H1 (cell line): ENCODE data around the gene TGFBR2. TPM values are rescaled to one million over a fixed set of nuclear protein-coding genes. Genes with fewer than 3 reads are reported as not detected.

ENCODE experiments used
- CTCF ChIA-PET: fragments of 300-600 bp; sonication (Branson Sonifier 250); formaldehyde crosslinking; loops from one replicate; lab custom pipeline; 2021; ENCODE audit not compliant: partially characterized antibody; lab: Charles Lee
- POLR2A ChIA-PET: fragments of 300-600 bp; sonication (Branson Sonifier 250); formaldehyde crosslinking; loops from one replicate; lab custom pipeline; 2021; ENCODE audit warnings: inconsistent platforms; ENCODE audit not compliant: partially characterized antibody; lab: Charles Lee
- DNase-seq, 2 experiments: peaks; one replicate each; pipeline versions ENCODE4 v3.0.0 to v3.0.0-alpha.2; 2010 to 2022; ENCODE audit warnings: low spot score in 2 of 2, low read depth in 1 of 2, mixed read lengths in 1 of 2
- FAIRE-seq: peaks from 2 replicates; lab custom pipeline; 2011; peaks lifted over from hg19 to GRCh38; lab: Jason Lieb, UNC
- H2AFZ ChIP-seq: 2 replicates; pipeline ENCODE4 v1.8.1; 2012; ENCODE audit warnings: low read length, inconsistent platforms
- H2AK5ac ChIP-seq: 2 replicates; pipeline ENCODE4 v1.6.1; 2013; ENCODE audit warnings: low read depth, low read length
- H2BK120ac ChIP-seq: replicated peaks from 2 replicates; pipeline ENCODE3; 2013; ENCODE audit warnings: low read depth, low read length, inconsistent platforms
- H2BK12ac ChIP-seq: 2 replicates; pipeline ENCODE4 v1.6.1; 2013; ENCODE audit warnings: low read depth, low read length
- H2BK15ac ChIP-seq: 2 replicates; pipeline ENCODE4 v1.6.1; 2013; ENCODE audit warnings: low read length
- H2BK20ac ChIP-seq: 2 replicates; pipeline ENCODE4 v1.6.1; 2013; ENCODE audit warnings: low read length
- H2BK5ac ChIP-seq: 2 replicates; pipeline ENCODE4 v1.6.1; 2013; ENCODE audit warnings: low read depth, low read length
- H3K14ac ChIP-seq: 2 replicates; pipeline ENCODE4 v1.6.1; 2013; ENCODE audit warnings: inconsistent platforms; ENCODE audit not compliant: insufficient read length
- H3K18ac ChIP-seq: 2 replicates; pipeline ENCODE4 v1.6.1; 2013; ENCODE audit warnings: low read length; ENCODE audit errors: extremely low read depth
- H3K23ac ChIP-seq: 2 replicates; pipeline ENCODE4 v1.6.1; 2013; ENCODE audit warnings: inconsistent platforms; ENCODE audit not compliant: insufficient read length
- H3K23me2 ChIP-seq: 2 replicates; pipeline ENCODE4 v1.6.1; 2013; ENCODE audit warnings: low read depth, low read length
- H3K27ac ChIP-seq: 2 replicates; pipeline ENCODE4 v1.6.1; 2011; ENCODE audit warnings: low read depth, low read length, inconsistent platforms
- H3K27me3 ChIP-seq, 4 experiments: replicated peaks in 1 of 4; 1 replicate in 1 of 4; 2 replicates in 3 of 4; pipeline versions ENCODE4 v1.6.1 to v1.8.1; 2011 to 2013; ENCODE audit warnings: low read length in 3 of 4, mild to moderate bottlenecking in 3 of 4, inconsistent platforms in 2 of 4, mixed read lengths in 2 of 4, moderate library complexity in 1 of 4; ENCODE audit not compliant: control insufficient read depth in 3 of 4, insufficient read depth in 3 of 4; ENCODE audit errors: extremely low read depth in 1 of 4
- H3K36me3 ChIP-seq, 4 experiments: 2 replicates each; pipeline versions ENCODE4 v1.6.1 to v1.8.1; 2011 to 2013; ENCODE audit warnings: mild to moderate bottlenecking in 4 of 4, low read length in 3 of 4, moderate library complexity in 2 of 4, control low read depth in 1 of 4, inconsistent platforms in 1 of 4; ENCODE audit not compliant: insufficient read depth in 4 of 4, control insufficient read depth in 2 of 4
- H3K4ac ChIP-seq: replicated peaks from 2 replicates; pipeline ENCODE3; 2013; ENCODE audit warnings: low read length, low read depth, mixed read lengths, inconsistent platforms; ENCODE audit not compliant: insufficient read length
- H3K4me1 ChIP-seq, 4 experiments: replicated peaks in 1 of 4; 1 replicate in 1 of 4; 2 replicates in 3 of 4; pipeline versions ENCODE4 v1.6.1 to v1.8.1; 2011 to 2013; ENCODE audit warnings: low read length in 3 of 4, inconsistent platforms in 2 of 4, mixed read lengths in 1 of 4; ENCODE audit not compliant: insufficient read depth in 4 of 4, control insufficient read depth in 3 of 4
- H3K4me2 ChIP-seq, 2 experiments: 2 replicates each; pipeline versions ENCODE4 v1.6.1 to v1.8.1; 2011 to 2013; ENCODE audit warnings: low read depth in 2 of 2, low read length in 2 of 2, control low read depth in 1 of 2, inconsistent platforms in 1 of 2, mild to moderate bottlenecking in 1 of 2; ENCODE audit not compliant: insufficient read depth in 1 of 2
- H3K4me3 ChIP-seq, 4 experiments: fragments of 200-600, 300-600 bp in 1 of 4; sonication (generic), shearing (Covaris generic), sonication (Bioruptor Twin) in 1 of 4; 2 replicates each; pipeline versions ENCODE4 v1.5.1 to v1.8.1; 2011 to 2016; ENCODE audit warnings: low read length in 4 of 4, low read depth in 3 of 4, control low read depth in 2 of 4, inconsistent platforms in 2 of 4, mild to moderate bottlenecking in 2 of 4, mixed read lengths in 1 of 4, moderate library complexity in 1 of 4; ENCODE audit not compliant: insufficient read depth in 2 of 4; ENCODE audit errors: extremely low read depth in 1 of 4
- H3K56ac ChIP-seq: replicated peaks from 2 replicates; pipeline ENCODE3; 2013; ENCODE audit warnings: low read depth, mild to moderate bottlenecking, mixed read lengths, low read length, inconsistent platforms; ENCODE audit not compliant: insufficient read length
- H3K79me1 ChIP-seq: 2 replicates; pipeline ENCODE4 v1.6.1; 2013; ENCODE audit warnings: low read depth, low read length, control low read depth
- H3K79me2 ChIP-seq, 2 experiments: 2 replicates each; pipeline versions ENCODE4 v1.6.1 to v1.8.1; 2012 to 2013; ENCODE audit warnings: low read length in 2 of 2, mild to moderate bottlenecking in 2 of 2, inconsistent platforms in 1 of 2; ENCODE audit not compliant: insufficient read depth in 2 of 2, control insufficient read depth in 1 of 2
- H3K9ac ChIP-seq, 4 experiments: replicated peaks in 1 of 4; 1 replicate in 1 of 4; 2 replicates in 3 of 4; pipeline versions ENCODE4 v1.6.1 to v1.8.1; 2011 to 2013; ENCODE audit warnings: low read depth in 3 of 4, low read length in 3 of 4, control low read depth in 2 of 4, mild to moderate bottlenecking in 2 of 4, moderate library complexity in 2 of 4, inconsistent platforms in 1 of 4; ENCODE audit errors: extremely low read depth in 1 of 4
- H3K9me3 ChIP-seq, 2 experiments: 2 replicates each; pipeline versions ENCODE4 v1.6.1 to v1.8.1; 2012 to 2013; ENCODE audit warnings: mild to moderate bottlenecking in 2 of 2, moderate library complexity in 2 of 2, control low read depth in 1 of 2, inconsistent platforms in 1 of 2, low read depth in 1 of 2, low read length in 1 of 2, mixed read lengths in 1 of 2; ENCODE audit not compliant: insufficient read depth in 2 of 2
- H4K20me1 ChIP-seq, 2 experiments: replicated peaks in 1 of 2; 2 replicates each; pipeline versions ENCODE3 to v1.8.1; 2011 to 2013; ENCODE audit warnings: inconsistent platforms in 2 of 2, low read length in 2 of 2, mild to moderate bottlenecking in 1 of 2; ENCODE audit not compliant: insufficient read depth in 2 of 2, control insufficient read depth in 1 of 2
- H4K5ac ChIP-seq: 2 replicates; pipeline ENCODE4 v1.6.1; 2013; ENCODE audit warnings: low read length, low read depth, mixed read lengths, inconsistent platforms; ENCODE audit not compliant: insufficient read length
- H4K8ac ChIP-seq: 2 replicates; pipeline ENCODE4 v1.8.0; 2013; ENCODE audit warnings: mild to moderate bottlenecking, moderate library complexity, low read length, inconsistent platforms; ENCODE audit not compliant: insufficient read depth; ENCODE audit errors: extremely low read depth
- H4K91ac ChIP-seq: replicated peaks from 2 replicates; pipeline ENCODE3; 2013; ENCODE audit warnings: low read length, mixed read lengths, inconsistent platforms; ENCODE audit not compliant: insufficient read length
- BRCA1 ChIP-seq: IDR thresholded peaks from 2 replicates; pipeline ENCODE4 v1.6.1; 2012; ENCODE audit warnings: low read depth, low read length, improper control_type of control experiment
- EGR1 ChIP-seq: IDR thresholded peaks from 2 replicates; pipeline ENCODE4 v1.6.1; 2011; ENCODE audit warnings: low read depth, low read length, borderline replicate concordance
- EP300 ChIP-seq, 2 experiments: IDR thresholded peaks; 1 replicate in 1 of 2; 2 replicates in 1 of 2; pipeline ENCODE4 v1.6.1; 2011 to 2012; ENCODE audit warnings: low read depth in 2 of 2, low read length in 2 of 2, mild to moderate bottlenecking in 2 of 2, borderline replicate concordance in 1 of 2, inconsistent platforms in 1 of 2, moderate library complexity in 1 of 2
- EZH2 ChIP-seq: fragments of 200-600 bp; sonication (generic); IDR thresholded peaks from 2 replicates; pipeline ENCODE4 v1.7.1; 2012; ENCODE audit warnings: low read depth, mild to moderate bottlenecking, moderate library complexity, low read length, inconsistent platforms; ENCODE audit not compliant: severe bottlenecking
- FOSL1 ChIP-seq: IDR thresholded peaks from 2 replicates; pipeline ENCODE4 v1.6.1; 2011; ENCODE audit warnings: mild to moderate bottlenecking, low read depth, low read length, moderate library complexity; ENCODE audit not compliant: insufficient read depth
- POU5F1 ChIP-seq: IDR thresholded peaks from 2 replicates; pipeline ENCODE4 v1.6.1; 2011; ENCODE audit warnings: low read depth, mild to moderate bottlenecking, low read length, moderate library complexity
- RAD21 ChIP-seq, 2 experiments: IDR thresholded peaks in 1 of 2; conservative IDR thresholded peaks in 1 of 2; 2 replicates each; pipeline ENCODE4 v1.6.1; 2011; ENCODE audit warnings: low read depth in 2 of 2, low read length in 2 of 2, improper control_type of control experiment in 1 of 2, inconsistent platforms in 1 of 2, mild to moderate bottlenecking in 1 of 2, moderate library complexity in 1 of 2
- SIX5 ChIP-seq: IDR thresholded peaks from 2 replicates; pipeline ENCODE4 v1.6.1; 2011; ENCODE audit warnings: mild to moderate bottlenecking, low read depth, low read length
- TAF7 ChIP-seq: optimal IDR thresholded peaks from 2 replicates; pipeline ENCODE3; 2011; ENCODE audit warnings: low read depth, mild to moderate bottlenecking, inconsistent platforms, low read length, moderate library complexity, borderline replicate concordance
- WGBS, 2 experiments: shearing (Covaris generic) in 1 of 2; methylation state at CpG; one replicate each; pipeline versions ENCODE4 v1.1.6 to v1.1.7; 2013 to 2015; ENCODE audit warnings: low lambda C conversion rate in 2 of 2, mixed read lengths in 2 of 2, inconsistent platforms in 1 of 2, low coverage in 1 of 2, missing lambda C conversion rate in 1 of 2; ENCODE audit not compliant: insufficient replicate concordance in 2 of 2, insufficient coverage in 1 of 2, insufficient read length in 1 of 2; ENCODE audit errors: extremely low coverage in 1 of 2, missing lambda C conversion rate in 1 of 2; 5-methylcytosine and 5-hydroxymethylcytosine counted together
- polyA plus RNA-seq, 7 experiments: library from polyadenylated mRNA; depleted of rRNA in 3 of 7; stranded (reverse) in 5 of 7; unstranded in 2 of 7; fragments of >200 nt in 5 of 7; fragments of 200-250 nt in 2 of 7; gene quantifications; 1 replicate in 5 of 7; 2 replicates in 1 of 7; 4 replicates in 1 of 7; pipeline versions ENCODE4 v1.2.1 to v1.2.3, GENCODE V29; 2011 to 2013; ENCODE audit warnings: missing spikeins in 2 of 7, mixed read lengths in 2 of 7
- total RNA-seq: library from RNA; stranded (reverse); fragmentation: NEBNext Ultra II Directional; extraction: Animal tissue kit (Norgen Biotek cat#: 25700); gene quantifications from 2 replicates; pipeline ENCODE4 v1.2.1, GENCODE V29; 2021
- TF ChIP-seq, protein P1 (sequence below): IDR thresholded peaks from 2 replicates; pipeline ENCODE4 v1.6.1; 2012; ENCODE audit warnings: inconsistent platforms
- TF ChIP-seq, protein P2 (sequence below): IDR thresholded peaks from 2 replicates; pipeline ENCODE4 v1.6.1; 2012; ENCODE audit warnings: inconsistent platforms

The TGFBR2 gene
- total and polyA plus RNA-seq, 2 of the 8 experiments (the other 6 are each of a cell fraction or from before 2014, with no cell fraction given), result 4.2 to 7.4 TPM

DNA sequence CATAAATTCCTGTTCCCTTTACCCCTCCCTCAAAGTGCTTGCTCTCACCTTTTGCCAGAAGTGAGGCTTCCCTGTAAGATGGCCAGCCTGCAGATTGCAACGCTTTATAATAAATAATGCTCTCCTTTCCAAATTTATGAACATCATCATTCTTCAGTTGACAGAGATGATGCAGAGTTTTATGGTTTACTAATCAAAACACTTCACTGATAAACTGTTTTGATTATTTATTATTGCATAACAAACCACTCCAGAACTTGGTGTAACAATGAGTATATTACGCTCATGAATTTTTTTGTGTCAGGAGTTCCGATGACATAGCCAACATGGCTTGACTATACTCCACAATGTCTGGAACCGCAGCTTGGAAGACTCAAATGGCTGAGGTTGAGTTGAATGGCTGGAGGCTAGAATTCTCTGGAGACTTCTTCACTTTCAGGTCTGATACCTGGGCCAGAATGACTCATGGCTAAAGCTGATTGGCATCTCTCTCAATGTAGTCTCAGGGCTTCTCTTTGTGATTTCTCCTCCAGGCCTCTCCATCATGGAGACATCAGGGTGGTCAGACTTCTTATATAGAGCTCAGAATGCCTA, 27.3 kb upstream of the TGFBR2 start:
- H3K56ac ChIP-seq, result no peak overlapping the region
- H3K23ac ChIP-seq, result no peak overlapping the region
- H4K20me1 ChIP-seq, result no peaks in the 10 kb centered on the region
- no peak overlapping the region for H2BK120ac ChIP-seq
- no peak overlapping the region for H4K8ac ChIP-seq
- no peaks in the 10 kb centered on the region for H3K23me2 ChIP-seq
- no peaks in the 10 kb centered on the region for H3K79me2 ChIP-seq
- ChIA-PET POLR2A (interaction anchor here (1.6 to 1.8 kb wide), 2 partner anchors 29 to 30 kb away, joined by 4 to 6 read pairs; no protein-coding TSS in a partner anchor), CTCF (interaction anchor here (1.1 to 2.3 kb wide), 3 partner anchors 12 to 79 kb away, joined by 3 to 8 read pairs (median 3); no protein-coding TSS in a partner anchor)
- FAIRE-seq, result no peak
- H2BK5ac ChIP-seq, result no peak overlapping the region
- H2AK5ac ChIP-seq, result no peak overlapping the region
- H3K27me3 ChIP-seq, result no peaks in the 10 kb centered on the region
- H3K4me1 ChIP-seq, result peaks cover 0 to 7% (median 3%) of the 10 kb centered on the region in 4 experiments; a peak in 5 of 7 replicates
- no peak overlapping the region for H4K91ac ChIP-seq
- no peak overlapping the region for H3K4me3 ChIP-seq
- no peak overlapping the region for H3K18ac ChIP-seq
- H3K4me2 ChIP-seq, result no peak overlapping the region
- no peak for DNase-seq
- H2AFZ ChIP-seq, result no peak overlapping the region
- no peaks in the 10 kb centered on the region for H3K9me3 ChIP-seq
- H3K27ac ChIP-seq, result no peak overlapping the region
- no peak overlapping the region for H2BK12ac ChIP-seq
- H4K5ac ChIP-seq, result no peak overlapping the region
- no peak overlapping the region for H3K14ac ChIP-seq
- H3K9ac ChIP-seq, result no peak overlapping the region
- no peak overlapping the region for H2BK15ac ChIP-seq
- no peak overlapping the region for H2BK20ac ChIP-seq
- TF ChIP-seq, protein P1, sequence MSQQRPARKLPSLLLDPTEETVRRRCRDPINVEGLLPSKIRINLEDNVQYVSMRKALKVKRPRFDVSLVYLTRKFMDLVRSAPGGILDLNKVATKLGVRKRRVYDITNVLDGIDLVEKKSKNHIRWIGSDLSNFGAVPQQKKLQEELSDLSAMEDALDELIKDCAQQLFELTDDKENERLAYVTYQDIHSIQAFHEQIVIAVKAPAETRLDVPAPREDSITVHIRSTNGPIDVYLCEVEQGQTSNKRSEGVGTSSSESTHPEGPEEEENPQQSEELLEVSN, result no peak
- TF ChIP-seq EZH2 (no peak), SIX5 (no peak), POU5F1 (no peak), RAD21 (IDR thresholded peaks at IDR 0.05 in 1 of 2, conservative IDR thresholded peaks at IDR 0.05 in 1 of 2; ENCODE audit: low read depth in 2 of 2, low read length in 2 of 2) (no peak), EGR1 (no peak), FOSL1 (no peak), BRCA1 (no peak), TAF7 (no peak), EP300 (IDR thresholded peaks at IDR 0.05; ENCODE audit: borderline replicate concordance in 1 of 2, low read depth in 2 of 2, low read length in 2 of 2) (no peak)
- TF ChIP-seq, protein P2, sequence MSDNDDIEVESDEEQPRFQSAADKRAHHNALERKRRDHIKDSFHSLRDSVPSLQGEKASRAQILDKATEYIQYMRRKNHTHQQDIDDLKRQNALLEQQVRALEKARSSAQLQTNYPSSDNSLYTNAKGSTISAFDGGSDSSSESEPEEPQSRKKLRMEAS, result no peak
- TF ChIP-seq, all 59 proteins: peak for 0
- no peaks in the 10 kb centered on the region for H3K79me1 ChIP-seq
- WGBS, 2 experiments, result 94% methylated on average over 4 of the region's 4 CpGs; no CpG with 5 or more reads in 1 of the 2 experiments
- no peak overlapping the region for H3K4ac ChIP-seq
- no peaks in the 10 kb centered on the region for H3K36me3 ChIP-seq
